Measurements from ENCODE around the gene ACOD1. TPM values are rescaled to one million over a fixed set of nuclear protein-coding genes. Genes with fewer than 3 reads are reported as not detected.

The ACOD1 gene
- total and polyA plus RNA-seq, 2 of the 13 experiments (the other 11 are each of a cell fraction or from before 2014, with no cell fraction given): not detected

- TF ChIP-seq ATF7 (IDR thresholded peaks at IDR 0.05): no peak
- 0 out of 2 replicates have a peak, but pooled peaks have one; percentile 52 for TF ChIP-seq ATF7 (CRISPR knock-in tag; IDR thresholded peaks at IDR 0.05)
- TF ChIP-seq ATF1 (CRISPR knock-in tag; IDR thresholded peaks at IDR 0.05): peak; percentile 76
- TF ChIP-seq ZFP41 (CRISPR knock-in tag; IDR thresholded peaks at IDR 0.05; ENCODE audit: borderline replicate concordance): peak; percentile 80
- TF ChIP-seq, protein P1, sequence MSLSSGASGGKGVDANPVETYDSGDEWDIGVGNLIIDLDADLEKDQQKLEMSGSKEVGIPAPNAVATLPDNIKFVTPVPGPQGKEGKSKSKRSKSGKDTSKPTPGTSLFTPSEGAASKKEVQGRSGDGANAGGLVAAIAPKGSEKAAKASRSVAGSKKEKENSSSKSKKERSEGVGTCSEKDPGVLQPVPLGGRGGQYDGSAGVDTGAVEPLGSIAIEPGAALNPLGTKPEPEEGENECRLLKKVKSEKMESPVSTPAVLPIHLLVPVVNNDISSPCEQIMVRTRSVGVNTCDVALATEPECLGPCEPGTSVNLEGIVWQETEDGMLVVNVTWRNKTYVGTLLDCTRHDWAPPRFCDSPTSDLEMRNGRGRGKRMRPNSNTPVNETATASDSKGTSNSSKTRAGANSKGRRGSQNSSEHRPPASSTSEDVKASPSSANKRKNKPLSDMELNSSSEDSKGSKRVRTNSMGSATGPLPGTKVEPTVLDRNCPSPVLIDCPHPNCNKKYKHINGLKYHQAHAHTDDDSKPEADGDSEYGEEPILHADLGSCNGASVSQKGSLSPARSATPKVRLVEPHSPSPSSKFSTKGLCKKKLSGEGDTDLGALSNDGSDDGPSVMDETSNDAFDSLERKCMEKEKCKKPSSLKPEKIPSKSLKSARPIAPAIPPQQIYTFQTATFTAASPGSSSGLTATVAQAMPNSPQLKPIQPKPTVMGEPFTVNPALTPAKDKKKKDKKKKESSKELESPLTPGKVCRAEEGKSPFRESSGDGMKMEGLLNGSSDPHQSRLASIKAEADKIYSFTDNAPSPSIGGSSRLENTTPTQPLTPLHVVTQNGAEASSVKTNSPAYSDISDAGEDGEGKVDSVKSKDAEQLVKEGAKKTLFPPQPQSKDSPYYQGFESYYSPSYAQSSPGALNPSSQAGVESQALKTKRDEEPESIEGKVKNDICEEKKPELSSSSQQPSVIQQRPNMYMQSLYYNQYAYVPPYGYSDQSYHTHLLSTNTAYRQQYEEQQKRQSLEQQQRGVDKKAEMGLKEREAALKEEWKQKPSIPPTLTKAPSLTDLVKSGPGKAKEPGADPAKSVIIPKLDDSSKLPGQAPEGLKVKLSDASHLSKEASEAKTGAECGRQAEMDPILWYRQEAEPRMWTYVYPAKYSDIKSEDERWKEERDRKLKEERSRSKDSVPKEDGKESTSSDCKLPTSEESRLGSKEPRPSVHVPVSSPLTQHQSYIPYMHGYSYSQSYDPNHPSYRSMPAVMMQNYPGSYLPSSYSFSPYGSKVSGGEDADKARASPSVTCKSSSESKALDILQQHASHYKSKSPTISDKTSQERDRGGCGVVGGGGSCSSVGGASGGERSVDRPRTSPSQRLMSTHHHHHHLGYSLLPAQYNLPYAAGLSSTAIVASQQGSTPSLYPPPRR (CRISPR knock-in tag; IDR thresholded peaks at IDR 0.05; ENCODE audit: borderline replicate concordance): peak; percentile 64
- TF ChIP-seq MATR3 (CRISPR knock-in tag; IDR thresholded peaks at IDR 0.05): no peak
- no peak; the same call in 1 of the 2 replicates for TF ChIP-seq BHLHE40 (IDR thresholded peaks at IDR 0.05; ENCODE audit: low read length)
- peak; percentile 85 for TF ChIP-seq MXD1 (CRISPR knock-in tag; IDR thresholded peaks at IDR 0.05)
- 0 out of 2 replicates have a peak, but pooled peaks have one; percentile 11 for TF ChIP-seq NCOA1 (CRISPR knock-in tag; IDR thresholded peaks at IDR 0.05)
- TF ChIP-seq MXD4 (CRISPR knock-in tag; IDR thresholded peaks at IDR 0.05): peak; percentile 82
- TF ChIP-seq, protein P2, sequence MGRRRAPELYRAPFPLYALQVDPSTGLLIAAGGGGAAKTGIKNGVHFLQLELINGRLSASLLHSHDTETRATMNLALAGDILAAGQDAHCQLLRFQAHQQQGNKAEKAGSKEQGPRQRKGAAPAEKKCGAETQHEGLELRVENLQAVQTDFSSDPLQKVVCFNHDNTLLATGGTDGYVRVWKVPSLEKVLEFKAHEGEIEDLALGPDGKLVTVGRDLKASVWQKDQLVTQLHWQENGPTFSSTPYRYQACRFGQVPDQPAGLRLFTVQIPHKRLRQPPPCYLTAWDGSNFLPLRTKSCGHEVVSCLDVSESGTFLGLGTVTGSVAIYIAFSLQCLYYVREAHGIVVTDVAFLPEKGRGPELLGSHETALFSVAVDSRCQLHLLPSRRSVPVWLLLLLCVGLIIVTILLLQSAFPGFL (CRISPR knock-in tag; IDR thresholded peaks at IDR 0.05): 0 out of 2 replicates have a peak, but pooled peaks have one; percentile 34
- no peak for TF ChIP-seq ZNF382 (CRISPR knock-in tag; IDR thresholded peaks at IDR 0.05; ENCODE audit: borderline replicate concordance)
- no peak for TF ChIP-seq SMAD9 (CRISPR knock-in tag; IDR thresholded peaks at IDR 0.05)
- TF ChIP-seq ZSCAN25 (CRISPR knock-in tag; IDR thresholded peaks at IDR 0.05): 0 out of 2 replicates have a peak, but pooled peaks have one; percentile 33
- TF ChIP-seq ZNF224 (CRISPR knock-in tag; IDR thresholded peaks at IDR 0.05): peak; percentile 85; the same call in 1 of the 2 replicates
- no peak for TF ChIP-seq ETS1 (CRISPR knock-in tag; IDR thresholded peaks at IDR 0.05)
- TF ChIP-seq SP5 (CRISPR knock-in tag; IDR thresholded peaks at IDR 0.05; ENCODE audit: borderline replicate concordance, low read depth): peak; percentile 17; the same call in 1 of the 2 replicates
- peak; percentile 89 for TF ChIP-seq MED1 (CRISPR knock-in tag; IDR thresholded peaks at IDR 0.05)
- TF ChIP-seq SMARCE1 (IDR thresholded peaks at IDR 0.05; ENCODE audit: borderline replicate concordance): no peak
- TF ChIP-seq, protein P3, sequence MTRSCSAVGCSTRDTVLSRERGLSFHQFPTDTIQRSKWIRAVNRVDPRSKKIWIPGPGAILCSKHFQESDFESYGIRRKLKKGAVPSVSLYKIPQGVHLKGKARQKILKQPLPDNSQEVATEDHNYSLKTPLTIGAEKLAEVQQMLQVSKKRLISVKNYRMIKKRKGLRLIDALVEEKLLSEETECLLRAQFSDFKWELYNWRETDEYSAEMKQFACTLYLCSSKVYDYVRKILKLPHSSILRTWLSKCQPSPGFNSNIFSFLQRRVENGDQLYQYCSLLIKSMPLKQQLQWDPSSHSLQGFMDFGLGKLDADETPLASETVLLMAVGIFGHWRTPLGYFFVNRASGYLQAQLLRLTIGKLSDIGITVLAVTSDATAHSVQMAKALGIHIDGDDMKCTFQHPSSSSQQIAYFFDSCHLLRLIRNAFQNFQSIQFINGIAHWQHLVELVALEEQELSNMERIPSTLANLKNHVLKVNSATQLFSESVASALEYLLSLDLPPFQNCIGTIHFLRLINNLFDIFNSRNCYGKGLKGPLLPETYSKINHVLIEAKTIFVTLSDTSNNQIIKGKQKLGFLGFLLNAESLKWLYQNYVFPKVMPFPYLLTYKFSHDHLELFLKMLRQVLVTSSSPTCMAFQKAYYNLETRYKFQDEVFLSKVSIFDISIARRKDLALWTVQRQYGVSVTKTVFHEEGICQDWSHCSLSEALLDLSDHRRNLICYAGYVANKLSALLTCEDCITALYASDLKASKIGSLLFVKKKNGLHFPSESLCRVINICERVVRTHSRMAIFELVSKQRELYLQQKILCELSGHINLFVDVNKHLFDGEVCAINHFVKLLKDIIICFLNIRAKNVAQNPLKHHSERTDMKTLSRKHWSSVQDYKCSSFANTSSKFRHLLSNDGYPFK (CRISPR knock-in tag; IDR thresholded peaks at IDR 0.05; ENCODE audit: borderline replicate concordance): peak; percentile 65; the same call in 1 of the 2 replicates
Measured at GRCh38 chr13:76991796-76992547, 43.7 kb downstream of the ACOD1 start, which contains the start of gene CLN5 (continued).
